Neuron (in vitro differentiated cells): ENCODE data around the gene C11orf91.
"Not testable (repeated sequence)": the region's sequence is repeated elsewhere in the genome, so short reads cannot be mapped to it uniquely, and the experiment has no call there.

Experiments
- H2AFZ ChIP-seq: one replicate; pipeline ENCODE4 v1.6.1; 2013; ENCODE audit warnings: low read depth, mild to moderate bottlenecking, inconsistent platforms, low read length, moderate library complexity
- H3K27me3 ChIP-seq: one replicate; pipeline ENCODE4 v1.6.1; 2013; ENCODE audit warnings: low read length; ENCODE audit not compliant: insufficient read depth
- H3K36me3 ChIP-seq: one replicate; pipeline ENCODE4 v1.6.1; 2013; ENCODE audit warnings: low read length; ENCODE audit not compliant: insufficient read depth
- H3K4me1 ChIP-seq: one replicate; pipeline ENCODE4 v1.6.1; 2013; ENCODE audit warnings: low read length; ENCODE audit not compliant: insufficient read depth
- H3K4me3 ChIP-seq: 2 replicates; pipeline ENCODE4 v1.5.1; 2013; ENCODE audit warnings: mild to moderate bottlenecking, low read length, moderate library complexity
- H3K9me3 ChIP-seq: one replicate; pipeline ENCODE4 v1.6.1; 2013; ENCODE audit warnings: low read length

Gene C11orf91

GRCh38 chr11:33668468-33668825 lies 32.2 kb downstream of the C11orf91 start:
- Histone ChIP-seq H3K36me3 (no peaks in the 10 kb centered on the region), H3K4me3 (no peak overlapping the region)

GRCh38 chr11:33667819-33668467 lies 32.7 kb downstream of the C11orf91 start:
- Histone ChIP-seq H3K4me1 (peaks cover 42% of the 10 kb centered on the region), H3K36me3 (no peaks in the 10 kb centered on the region), H2AFZ (no peak overlapping the region)

More at GRCh38 chr11:33668468-33668825, 32.2 kb downstream of the C11orf91 start:
- Histone ChIP-seq H3K27me3 (no peaks in the 10 kb centered on the region), H2AFZ (no peak overlapping the region), H3K9me3 (peaks cover 10% of the 10 kb centered on the region), H3K4me1 (peaks cover 42% of the 10 kb centered on the region)

GRCh38 chr11:33665350-33666106 lies 35.1 kb downstream of the C11orf91 start:
- Histone ChIP-seq H3K36me3 (peaks cover 8% of the 10 kb centered on the region), H2AFZ (no peak overlapping the region), H3K9me3 (peaks cover 10% of the 10 kb centered on the region), H3K27me3 (no peaks in the 10 kb centered on the region), H3K4me3 (no peak overlapping the region), H3K4me1 (peaks cover 29% of the 10 kb centered on the region)

More at GRCh38 chr11:33667819-33668467, 32.7 kb downstream of the C11orf91 start:
- Histone ChIP-seq H3K27me3 (no peaks in the 10 kb centered on the region), H3K4me3 (no peak overlapping the region), H3K9me3 (peaks cover 10% of the 10 kb centered on the region)

- Histone ChIP-seq H3K36me3 (peaks cover 8% of the 10 kb centered on the region), H3K4me3 (no peak overlapping the region), H3K27me3 (no peaks in the 10 kb centered on the region), H3K9me3 (peaks cover 10% of the 10 kb centered on the region), H2AFZ (no peak overlapping the region), H3K4me1 (peaks cover 22% of the 10 kb centered on the region)
Observed at GRCh38 chr11:33664827-33665226, 35.8 kb downstream of the C11orf91 start.

- Histone ChIP-seq H2AFZ (no peak overlapping the region), H3K4me3 (no peak overlapping the region), H3K27me3 (no peaks in the 10 kb centered on the region)
Observed at GRCh38 chr11:33664166-33664565, 36.5 kb downstream of the C11orf91 start.

GRCh38 chr11:33663121-33663520 lies 37.5 kb downstream of the C11orf91 start:
- Histone ChIP-seq H3K36me3 (peaks cover 8% of the 10 kb centered on the region), H3K9me3 (peaks cover 10% of the 10 kb centered on the region), H3K27me3 (no peaks in the 10 kb centered on the region), H3K4me3 (no peak overlapping the region), H2AFZ (no peak overlapping the region), H3K4me1 (peaks cover 5% of the 10 kb centered on the region)

More at GRCh38 chr11:33664166-33664565, 36.5 kb downstream of the C11orf91 start:
- Histone ChIP-seq H3K9me3 (peaks cover 10% of the 10 kb centered on the region), H3K36me3 (peaks cover 8% of the 10 kb centered on the region), H3K4me1 (peaks cover 15% of the 10 kb centered on the region)

GRCh38 chr11:33661526-33661925 lies 39.1 kb downstream of the C11orf91 start:
- not testable (repeated sequence) for H2AFZ ChIP-seq, H3K4me3 ChIP-seq, H3K27me3 ChIP-seq, H3K36me3 ChIP-seq, H3K4me1 ChIP-seq
- H3K9me3 ChIP-seq = peaks cover 10% of the 10 kb centered on the region

- Histone ChIP-seq H3K4me1 (no peaks in the 10 kb centered on the region), H3K36me3 (peaks cover 8% of the 10 kb centered on the region), H3K4me3 (no peak overlapping the region), H3K27me3 (no peaks in the 10 kb centered on the region), H2AFZ (no peak overlapping the region), H3K9me3 (peaks cover 10% of the 10 kb centered on the region)
Observed at GRCh38 chr11:33660962-33661361, 39.7 kb downstream of the C11orf91 start.

- H3K9me3 ChIP-seq = peaks cover 3% of the 10 kb centered on the region
- H3K4me1 ChIP-seq = no peaks in the 10 kb centered on the region
- H3K27me3 ChIP-seq = no peaks in the 10 kb centered on the region
- H2AFZ ChIP-seq = no peak overlapping the region
- peaks cover 8% of the 10 kb centered on the region for H3K36me3 ChIP-seq
- H3K4me3 ChIP-seq = no peak overlapping the region
Observed at GRCh38 chr11:33659370-33660139, 41.1 kb downstream of the C11orf91 start.

- Histone ChIP-seq H3K4me1 (no peaks in the 10 kb centered on the region), H3K9me3 (no peaks in the 10 kb centered on the region), H3K4me3 (no peak overlapping the region), H3K27me3 (no peaks in the 10 kb centered on the region), H3K36me3 (peaks cover 8% of the 10 kb centered on the region), H2AFZ (no peak overlapping the region)
Observed at GRCh38 chr11:33658195-33658900, 42.3 kb downstream of the C11orf91 start.

GRCh38 chr11:33657757-33658156 lies 42.9 kb downstream of the C11orf91 start:
- H3K9me3 ChIP-seq = no peaks in the 10 kb centered on the region
- no peaks in the 10 kb centered on the region for H3K4me1 ChIP-seq
- peaks cover 8% of the 10 kb centered on the region for H3K36me3 ChIP-seq
- no peak overlapping the region for H3K4me3 ChIP-seq
- H3K27me3 ChIP-seq = no peaks in the 10 kb centered on the region
- no peak overlapping the region for H2AFZ ChIP-seq

- no peaks in the 10 kb centered on the region for H3K9me3 ChIP-seq
- H3K36me3 ChIP-seq = peaks cover 8% of the 10 kb centered on the region
- no peaks in the 10 kb centered on the region for H3K4me1 ChIP-seq
- no peak overlapping the region for H3K4me3 ChIP-seq
- H2AFZ ChIP-seq = no peak overlapping the region
- no peaks in the 10 kb centered on the region for H3K27me3 ChIP-seq
Observed at GRCh38 chr11:33656768-33657167, 43.9 kb downstream of the C11orf91 start.
